Sigmoid colon (tissue), 7 donors: ENCODE data around the gene CBX2. TPM values are rescaled to one million over a fixed set of nuclear protein-coding genes. Genes with fewer than 3 reads are reported as not detected.

Experiments used
- DNase-seq: peaks from one replicate; pipeline ENCODE4 v3.0.0-alpha.2; 2019
- H3K27ac ChIP-seq, 4 donors: fragments of 200-600 bp; sonication (generic); one replicate each; pipeline ENCODE4 v1.5.1; 2016 to 2019; ENCODE audit warnings: mild to moderate bottlenecking in 1 of 4
- H3K27me3 ChIP-seq, 3 donors: fragments of 200-600 bp; sonication (generic); one replicate each; pipeline ENCODE4 v1.5.1; 2019; ENCODE audit warnings: mild to moderate bottlenecking in 1 of 3
- H3K36me3 ChIP-seq, 4 donors: fragments of 200-600 bp; sonication (generic); one replicate each; pipeline ENCODE4 v1.5.1; 2016 to 2019
- H3K4me1 ChIP-seq, 4 donors: fragments of 200-600 bp; sonication (generic); one replicate each; pipeline ENCODE4 v1.5.1; 2017 to 2019
- H3K4me3 ChIP-seq, 4 donors: fragments of 200-600 bp; sonication (generic); one replicate each; pipeline ENCODE4 v1.5.1; 2017 to 2019; ENCODE audit warnings: mild to moderate bottlenecking in 2 of 4, moderate library complexity in 1 of 4
- H3K9me3 ChIP-seq, 4 donors: fragments of 200-600 bp in 3 of 4; sonication (generic) in 3 of 4; one replicate each; pipeline versions ENCODE4 v1.5.1 to v1.6.1; 2013 to 2019
- EP300 ChIP-seq, 4 donors: sonication (generic); formaldehyde crosslinking; IDR thresholded peaks; one replicate each; pipeline ENCODE4 v1.6.1; 2017; ENCODE audit warnings: antibody characterized with exemption in 4 of 4
- POLR2A ChIP-seq, 2 donors: fragments of 450-650 bp; IDR thresholded peaks; one replicate each; pipeline ENCODE4 v1.6.1; 2016; ENCODE audit warnings: antibody characterized with exemption in 2 of 2, mild to moderate bottlenecking in 2 of 2, moderate library complexity in 2 of 2
- POLR2AphosphoS5 ChIP-seq, 4 donors: sonication (generic); formaldehyde crosslinking; IDR thresholded peaks; one replicate each; pipeline ENCODE4 v1.6.1; 2017; ENCODE audit warnings: antibody characterized with exemption in 4 of 4
- WGBS, 2 donors: extraction: QIAGEN DNeasy Blood & Tissue Kit; methylation state at CpG; one replicate each; pipeline ENCODE4 v1.1.7; 2013; 5-methylcytosine and 5-hydroxymethylcytosine counted together
- intact Hi-C: fragments of 100-400 bp; cut with DNase I; formaldehyde crosslinking; loops from one replicate; pipeline ENCODE4 v1.15.1; 2023
- polyA plus RNA-seq, 3 donors: library from polyadenylated mRNA; stranded (reverse); fragments of 200-250 nt; gene quantifications; one replicate each; pipeline ENCODE4 v1.2.3, GENCODE V29; 2013
- total RNA-seq, 4 donors: library from RNA; depleted of rRNA; stranded (reverse); fragments of >200 nt; gene quantifications; one replicate each; pipeline ENCODE4 v1.1.0, GENCODE V29; 2016
- TF ChIP-seq, protein P1 (sequence below), 4 experiments: fragments of 450-650 bp in 3 of 4; fragments of 200-600 bp in 1 of 4; IDR thresholded peaks; one replicate each; pipeline ENCODE4 v1.5.1; 2016 to 2019; ENCODE audit warnings: antibody characterized with exemption in 4 of 4, mild to moderate bottlenecking in 3 of 4, moderate library complexity in 2 of 4
- donor health status: healthy with polysubstance abuse.
- donor health status: Bipolar disorder and iron deficiency.
- donor health status: healthy.

Gene CBX2
- total and polyA plus RNA-seq, 7 donors = under 0.01 to 2.0 (median 0.34) TPM; not detected in 1

DNA sequence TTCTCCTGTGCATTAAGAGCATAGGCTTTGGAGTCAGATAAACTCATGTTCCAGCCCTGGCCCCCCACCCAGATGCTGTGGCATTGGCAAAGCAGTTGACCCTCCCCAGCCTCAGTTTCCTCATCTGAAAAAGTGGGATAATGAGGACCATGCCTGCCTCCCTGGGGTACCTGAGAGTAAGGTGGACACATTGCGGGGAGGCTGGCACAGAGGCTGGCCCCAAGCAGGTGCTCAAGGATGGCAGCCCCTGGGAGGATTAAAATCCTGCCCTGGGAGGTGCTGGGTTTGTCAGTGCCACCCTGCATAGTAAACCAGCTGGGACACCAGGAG, 35.4 kb upstream of the CBX2 start:
- DNase-seq = no peak
- H3K36me3 ChIP-seq = no peaks in the 10 kb centered on the region
- peaks cover 18 to 81% (median 42%) of the 10 kb centered on the region in 3 donors for H3K27me3 ChIP-seq
- no peaks in the 10 kb centered on the region for H3K9me3 ChIP-seq
- peaks cover 0 to 13% (median 12%) of the 10 kb centered on the region in 4 donors for H3K4me1 ChIP-seq
- intact Hi-C loops = loop anchor here (2.0 kb wide), 1 partner anchor 248 kb away; no protein-coding TSS in a partner anchor
- H3K27ac ChIP-seq = no peak overlapping the region
- WGBS, 2 donors = 73 to 82% methylated on average over 1 of the region's 1 CpG
- TF ChIP-seq POLR2A (IDR thresholded peaks at IDR 0.05) = no peak
- TF ChIP-seq EP300 (IDR thresholded peaks at IDR 0.05) = no peak
- TF ChIP-seq, protein P1, sequence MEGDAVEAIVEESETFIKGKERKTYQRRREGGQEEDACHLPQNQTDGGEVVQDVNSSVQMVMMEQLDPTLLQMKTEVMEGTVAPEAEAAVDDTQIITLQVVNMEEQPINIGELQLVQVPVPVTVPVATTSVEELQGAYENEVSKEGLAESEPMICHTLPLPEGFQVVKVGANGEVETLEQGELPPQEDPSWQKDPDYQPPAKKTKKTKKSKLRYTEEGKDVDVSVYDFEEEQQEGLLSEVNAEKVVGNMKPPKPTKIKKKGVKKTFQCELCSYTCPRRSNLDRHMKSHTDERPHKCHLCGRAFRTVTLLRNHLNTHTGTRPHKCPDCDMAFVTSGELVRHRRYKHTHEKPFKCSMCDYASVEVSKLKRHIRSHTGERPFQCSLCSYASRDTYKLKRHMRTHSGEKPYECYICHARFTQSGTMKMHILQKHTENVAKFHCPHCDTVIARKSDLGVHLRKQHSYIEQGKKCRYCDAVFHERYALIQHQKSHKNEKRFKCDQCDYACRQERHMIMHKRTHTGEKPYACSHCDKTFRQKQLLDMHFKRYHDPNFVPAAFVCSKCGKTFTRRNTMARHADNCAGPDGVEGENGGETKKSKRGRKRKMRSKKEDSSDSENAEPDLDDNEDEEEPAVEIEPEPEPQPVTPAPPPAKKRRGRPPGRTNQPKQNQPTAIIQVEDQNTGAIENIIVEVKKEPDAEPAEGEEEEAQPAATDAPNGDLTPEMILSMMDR (IDR thresholded peaks at IDR 0.05) = no peak
- TF ChIP-seq POLR2AphosphoS5 (IDR thresholded peaks at IDR 0.05) = no peak
- H3K4me3 ChIP-seq = no peak overlapping the region

DNA sequence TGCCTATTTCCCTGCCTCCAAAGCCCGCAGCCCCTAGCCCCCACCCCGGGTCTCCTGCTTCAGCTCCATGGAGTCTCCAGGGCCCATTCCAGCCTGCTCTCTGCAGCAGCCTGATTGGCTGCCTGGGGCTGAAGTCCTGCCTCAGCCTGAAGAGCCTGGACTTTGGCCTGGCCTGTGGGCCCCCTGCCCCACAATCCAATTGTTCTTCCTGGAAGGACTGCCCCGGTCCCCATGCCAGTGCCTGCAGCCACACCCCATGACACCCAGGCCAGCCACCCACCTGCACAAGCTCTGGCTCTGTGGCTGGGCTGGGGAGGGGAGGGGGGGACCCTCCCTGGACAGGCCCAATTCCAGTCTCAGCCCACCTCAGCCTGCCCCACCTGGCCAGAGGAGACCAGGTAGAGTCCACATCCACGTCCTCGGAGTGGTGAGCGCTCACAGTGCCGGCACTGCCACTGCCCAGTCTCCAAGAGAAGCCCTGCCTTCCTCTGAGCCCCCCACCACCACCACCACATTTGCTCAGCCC, 34.9 kb upstream of the CBX2 start:
- Histone ChIP-seq H3K4me1 (peaks cover 0 to 17% (median 16%) of the 10 kb centered on the region in 4 donors), H3K9me3 (no peaks in the 10 kb centered on the region), H3K27ac (no peak overlapping the region), H3K4me3 (no peak overlapping the region), H3K36me3 (no peaks in the 10 kb centered on the region), H3K27me3 (peaks cover 23 to 82% (median 47%) of the 10 kb centered on the region in 3 donors)
- 55 to 81% methylated on average over 7 of the region's 7 CpGs for WGBS, 2 donors
- TF ChIP-seq, protein P1 (IDR thresholded peaks at IDR 0.05) = no peak
- TF ChIP-seq EP300 (IDR thresholded peaks at IDR 0.05) = no peak
- TF ChIP-seq POLR2AphosphoS5 (IDR thresholded peaks at IDR 0.05) = no peak
- TF ChIP-seq POLR2A (IDR thresholded peaks at IDR 0.05) = no peak
- intact Hi-C loops = loop anchor here (2.0 kb wide), 1 partner anchor 248 kb away; no protein-coding TSS in a partner anchor
- DNase-seq = no peak

DNA sequence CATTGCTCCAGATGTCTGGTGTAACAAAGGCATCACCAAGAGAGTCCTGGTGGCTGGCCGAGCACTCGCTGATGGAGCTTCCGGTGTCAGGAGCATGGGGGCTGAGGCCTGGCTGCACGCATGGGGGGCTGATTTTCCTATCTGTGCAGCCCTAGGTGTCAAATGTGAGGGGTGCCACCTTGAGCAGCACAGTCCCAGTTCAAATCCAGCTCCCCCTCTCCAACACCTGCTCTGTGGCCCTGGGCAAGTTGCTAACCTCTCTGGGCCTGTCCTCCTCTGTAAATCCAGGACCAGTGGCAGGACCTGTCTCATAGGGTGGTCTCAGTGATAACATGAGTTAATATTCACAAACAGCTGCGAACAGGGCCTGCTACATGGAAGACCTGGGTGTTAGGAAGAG, 34.3 kb upstream of the CBX2 start:
- H3K36me3 ChIP-seq = no peaks in the 10 kb centered on the region
- peaks cover 0 to 22% (median 19%) of the 10 kb centered on the region in 4 donors for H3K4me1 ChIP-seq
- H3K27ac ChIP-seq = no peak overlapping the region
- TF ChIP-seq POLR2AphosphoS5 (IDR thresholded peaks at IDR 0.05) = no peak
- TF ChIP-seq EP300 (IDR thresholded peaks at IDR 0.05) = no peak
- TF ChIP-seq POLR2A (IDR thresholded peaks at IDR 0.05) = no peak
- TF ChIP-seq, protein P1 (IDR thresholded peaks at IDR 0.05) = no peak
- 91 to 94% methylated on average over 5 of the region's 5 CpGs for WGBS, 2 donors
- intact Hi-C loops = loop anchor here (2.0 kb wide), 1 partner anchor 247 kb away; no protein-coding TSS in a partner anchor
- H3K27me3 ChIP-seq = peaks cover 29 to 82% (median 53%) of the 10 kb centered on the region in 3 donors
- no peak for DNase-seq
- no peaks in the 10 kb centered on the region for H3K9me3 ChIP-seq
- no peak overlapping the region for H3K4me3 ChIP-seq

DNA sequence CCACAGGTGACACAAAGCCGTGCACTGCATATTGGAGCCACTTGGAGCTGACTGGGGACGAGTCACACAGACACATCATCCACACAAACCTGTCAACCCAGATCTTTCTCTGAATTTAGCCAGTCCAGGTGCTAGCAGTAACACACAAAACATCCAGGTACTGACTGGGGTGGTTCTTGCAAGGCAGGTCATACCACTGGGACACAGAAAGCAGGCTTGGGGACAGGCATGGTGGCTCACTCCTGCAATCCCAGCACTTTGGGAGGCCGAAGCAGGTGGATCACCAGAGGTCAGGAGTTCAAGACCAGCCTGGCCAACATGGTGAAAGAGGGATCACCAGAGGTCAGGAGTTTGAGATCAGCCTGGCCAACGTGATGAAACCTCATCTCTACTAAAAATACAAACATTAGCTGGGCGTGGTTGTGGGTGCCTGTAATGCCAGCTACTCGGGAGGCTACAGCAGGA, 32.3 kb upstream of the CBX2 start:
- no peaks in the 10 kb centered on the region for H3K36me3 ChIP-seq
- no peak for DNase-seq
- peaks cover 0 to 22% (median 19%) of the 10 kb centered on the region in 4 donors for H3K4me1 ChIP-seq
- no peaks in the 10 kb centered on the region for H3K9me3 ChIP-seq
- intact Hi-C loops = no loop called here
- no peak overlapping the region for H3K27ac ChIP-seq
- H3K4me3 ChIP-seq = no peak overlapping the region
- H3K27me3 ChIP-seq = peaks cover 36 to 84% (median 69%) of the 10 kb centered on the region in 3 donors
- TF ChIP-seq, protein P1 (IDR thresholded peaks at IDR 0.05) = no peak
- TF ChIP-seq EP300 (IDR thresholded peaks at IDR 0.05) (no peak), POLR2AphosphoS5 (IDR thresholded peaks at IDR 0.05) (no peak), POLR2A (IDR thresholded peaks at IDR 0.05) (no peak)
- WGBS, 2 donors = 26 to 44% methylated on average over 6 of the region's 6 CpGs
